ENCODE results near the gene COL28A1.

DNA sequence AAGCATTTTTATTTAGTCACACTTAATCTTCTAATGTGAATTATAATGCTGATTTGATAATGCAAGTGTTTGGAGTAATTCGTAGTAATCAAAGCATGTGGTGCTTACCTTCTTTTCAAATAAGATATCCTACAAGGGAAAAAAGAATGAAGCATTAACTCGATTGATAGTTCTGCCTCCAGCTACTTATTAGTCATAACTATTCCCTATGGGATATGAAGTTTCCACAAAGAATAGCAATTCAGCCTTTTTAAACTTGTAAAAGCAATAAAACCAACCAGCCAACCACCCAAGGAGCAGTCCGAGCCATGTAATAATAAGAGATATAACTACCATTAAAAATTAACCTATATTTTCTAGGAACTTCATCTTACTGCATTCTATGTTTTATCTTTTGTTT lies 11.6 kb downstream of the COL28A1 start:
- TF ChIP-seq POLR2AphosphoS5 (IDR thresholded peaks at IDR 0.05; ENCODE audit: low read depth, low read length) (no peak), SIN3A (IDR thresholded peaks at IDR 0.05; ENCODE audit: borderline replicate concordance, insufficient read depth, low read length) (no peak), FOXP2 (optimal IDR thresholded peaks at IDR 0.05; ENCODE audit: borderline replicate concordance, extremely low read depth, extremely low read length, insufficient read depth) (no peak)
- TF ChIP-seq, protein P1, sequence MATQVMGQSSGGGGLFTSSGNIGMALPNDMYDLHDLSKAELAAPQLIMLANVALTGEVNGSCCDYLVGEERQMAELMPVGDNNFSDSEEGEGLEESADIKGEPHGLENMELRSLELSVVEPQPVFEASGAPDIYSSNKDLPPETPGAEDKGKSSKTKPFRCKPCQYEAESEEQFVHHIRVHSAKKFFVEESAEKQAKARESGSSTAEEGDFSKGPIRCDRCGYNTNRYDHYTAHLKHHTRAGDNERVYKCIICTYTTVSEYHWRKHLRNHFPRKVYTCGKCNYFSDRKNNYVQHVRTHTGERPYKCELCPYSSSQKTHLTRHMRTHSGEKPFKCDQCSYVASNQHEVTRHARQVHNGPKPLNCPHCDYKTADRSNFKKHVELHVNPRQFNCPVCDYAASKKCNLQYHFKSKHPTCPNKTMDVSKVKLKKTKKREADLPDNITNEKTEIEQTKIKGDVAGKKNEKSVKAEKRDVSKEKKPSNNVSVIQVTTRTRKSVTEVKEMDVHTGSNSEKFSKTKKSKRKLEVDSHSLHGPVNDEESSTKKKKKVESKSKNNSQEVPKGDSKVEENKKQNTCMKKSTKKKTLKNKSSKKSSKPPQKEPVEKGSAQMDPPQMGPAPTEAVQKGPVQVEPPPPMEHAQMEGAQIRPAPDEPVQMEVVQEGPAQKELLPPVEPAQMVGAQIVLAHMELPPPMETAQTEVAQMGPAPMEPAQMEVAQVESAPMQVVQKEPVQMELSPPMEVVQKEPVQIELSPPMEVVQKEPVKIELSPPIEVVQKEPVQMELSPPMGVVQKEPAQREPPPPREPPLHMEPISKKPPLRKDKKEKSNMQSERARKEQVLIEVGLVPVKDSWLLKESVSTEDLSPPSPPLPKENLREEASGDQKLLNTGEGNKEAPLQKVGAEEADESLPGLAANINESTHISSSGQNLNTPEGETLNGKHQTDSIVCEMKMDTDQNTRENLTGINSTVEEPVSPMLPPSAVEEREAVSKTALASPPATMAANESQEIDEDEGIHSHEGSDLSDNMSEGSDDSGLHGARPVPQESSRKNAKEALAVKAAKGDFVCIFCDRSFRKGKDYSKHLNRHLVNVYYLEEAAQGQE (IDR thresholded peaks at IDR 0.05; ENCODE audit: insufficient read depth in 1 of 2, low read depth in 2 of 2, low read length in 2 of 2), result no peak

All from PFSK-1 (cell line).